Activated CD8-positive, alpha-beta memory T cell treated with anti-CD3 and anti-CD28 coated beads, Interleukin-2, amount 10 ng/mL, durations not matched to agents 7 days and 5 days (primary cell): ENCODE measurements around the gene PFKP. TPM values are rescaled to one million over a fixed set of nuclear protein-coding genes. Genes with fewer than 3 reads are reported as not detected.

Experiments used
- ATAC-seq: fragments of 150-1000 bp; cut with Tn5 transposase; one replicate; pipeline ENCODE4 v1.10.0; 2021; ENCODE audit warnings: moderate library complexity
- CTCF ChIA-PET: fragments of 350-600 bp; sonication (Branson Sonifier 250); formaldehyde crosslinking; loops from one replicate; lab custom pipeline; 2021; ENCODE audit warnings: antibody characterized with exemption; lab: Charles Lee
- DNase-seq: peaks from one replicate; pipeline ENCODE4 v3.0.0-alpha.2; 2020
- H3K27ac Mint-ChIP-seq: one replicate; pipeline ENCODE4 v1.8.0; 2021; ENCODE audit warnings: mild to moderate bottlenecking, mixed read lengths
- H3K27me3 Mint-ChIP-seq: one replicate; pipeline ENCODE4 v1.8.0; 2021; ENCODE audit warnings: mixed read lengths
- H3K36me3 Mint-ChIP-seq: one replicate; pipeline ENCODE4 v1.8.0; 2021; ENCODE audit warnings: mild to moderate bottlenecking, mixed read lengths
- H3K4me1 Mint-ChIP-seq: one replicate; pipeline ENCODE4 v1.8.0; 2021; ENCODE audit warnings: mixed read lengths
- H3K4me3 Mint-ChIP-seq: one replicate; pipeline ENCODE4 v1.8.0; 2021; ENCODE audit warnings: mild to moderate bottlenecking, moderate library complexity, mixed read lengths
- H3K9me3 Mint-ChIP-seq: one replicate; pipeline ENCODE4 v1.8.0; 2022; ENCODE audit warnings: low read depth, mixed read lengths
- total RNA-seq, 2 experiments: library from RNA; stranded (reverse); gene quantifications; one replicate each; pipeline ENCODE4 v1.2.3, GENCODE V29; 2021

PFKP gene
- total RNA-seq, 2 experiments from 2014 or later: 230 to 262 TPM

DNA sequence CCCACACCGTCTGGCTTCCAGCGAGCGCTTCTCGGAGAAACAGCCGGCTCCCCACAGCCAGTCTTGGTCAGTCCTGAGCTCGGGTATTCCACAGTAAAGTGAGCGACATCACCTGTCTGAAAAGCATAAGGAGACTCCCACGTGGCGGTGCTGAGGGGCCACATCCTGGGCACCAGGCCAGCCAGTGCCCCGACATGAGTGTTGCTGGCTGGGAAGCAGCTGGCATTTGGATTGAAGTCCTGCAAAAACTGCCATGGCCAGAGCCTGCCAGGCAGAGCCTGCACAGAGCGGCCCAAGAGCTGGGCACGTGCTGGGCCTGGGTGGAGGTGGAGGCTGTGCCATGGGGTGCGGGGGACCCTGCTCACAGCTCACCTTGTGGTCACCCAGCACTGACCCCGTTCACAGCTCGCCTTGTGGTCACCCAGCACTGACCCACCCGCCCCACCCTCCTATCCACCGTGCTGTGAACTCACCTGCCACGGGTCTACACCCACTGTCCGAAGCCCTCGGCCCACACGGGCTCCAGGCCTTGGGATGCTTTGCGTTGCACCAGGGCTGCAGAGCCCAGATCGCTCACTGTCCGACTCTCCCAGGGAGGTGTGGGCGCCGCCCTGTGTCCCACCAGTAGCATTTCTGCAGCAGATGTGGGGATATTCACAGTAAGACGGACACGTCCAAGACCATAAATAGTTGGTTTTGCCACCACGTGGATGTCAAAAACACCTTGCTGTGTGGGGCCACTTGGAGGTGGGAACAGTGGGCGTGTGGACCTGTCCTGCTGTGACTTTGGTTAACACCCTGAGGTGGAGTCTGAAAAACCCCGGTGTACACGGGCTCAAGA lies 56.4 kb downstream of the PFKP start:
- DNase-seq (no peak), ATAC-seq (no peak)
- peaks cover 33% of the 10 kb centered on the region for H3K36me3 Mint-ChIP-seq
- no peak overlapping the region for H3K27ac Mint-ChIP-seq
- no peak overlapping the region for H3K4me3 Mint-ChIP-seq
- no peaks in the 10 kb centered on the region for H3K9me3 Mint-ChIP-seq
- no peaks in the 10 kb centered on the region for H3K4me1 Mint-ChIP-seq
- CTCF ChIA-PET: no interaction called here
- H3K27me3 Mint-ChIP-seq: no peaks in the 10 kb centered on the region

DNA sequence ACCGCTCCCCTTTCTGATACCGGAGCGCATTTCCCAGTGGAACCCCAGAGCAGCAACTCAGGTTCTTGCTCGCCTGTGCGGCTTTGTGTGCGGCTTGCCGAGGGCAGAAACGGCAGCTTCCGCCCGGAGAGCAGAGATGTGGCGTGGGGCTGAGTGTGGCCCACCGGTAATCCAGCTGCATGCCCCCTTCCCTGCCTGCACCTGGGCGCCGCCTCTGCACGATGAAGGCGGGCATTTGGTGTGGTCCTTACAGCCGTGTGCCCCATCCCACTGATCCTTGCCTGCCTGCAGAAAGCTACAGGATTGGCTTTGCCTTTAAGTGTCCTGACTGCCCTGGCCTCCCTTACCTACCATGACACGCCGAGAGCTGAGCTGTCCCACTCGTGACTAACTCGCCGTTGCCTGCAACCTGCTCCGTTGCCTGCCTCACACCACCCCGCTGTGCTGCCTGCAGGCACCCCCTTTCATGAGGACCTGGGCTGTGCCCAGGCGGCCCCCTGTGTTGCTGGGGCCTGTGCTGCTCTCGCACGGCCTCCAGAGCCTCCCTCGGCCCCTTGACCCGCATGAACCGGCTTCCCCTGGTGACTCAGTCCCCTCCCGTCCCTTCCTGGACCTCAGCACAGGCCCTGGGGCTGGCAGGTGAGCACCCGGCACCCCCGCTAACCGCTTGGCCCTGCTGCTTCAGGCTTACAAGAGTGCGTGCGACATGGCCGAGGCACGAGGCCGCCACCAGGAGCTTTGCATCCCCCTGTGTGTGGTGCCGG lies 57.2 kb downstream of the PFKP start:
- Mint-ChIP-seq H3K4me3 (no peak overlapping the region), H3K27ac (no peak overlapping the region), H3K27me3 (no peaks in the 10 kb centered on the region), H3K36me3 (peaks cover 32% of the 10 kb centered on the region), H3K4me1 (no peaks in the 10 kb centered on the region), H3K9me3 (no peaks in the 10 kb centered on the region)
- ATAC-seq (no peak), DNase-seq (no peak)
- CTCF ChIA-PET: no interaction called here

DNA sequence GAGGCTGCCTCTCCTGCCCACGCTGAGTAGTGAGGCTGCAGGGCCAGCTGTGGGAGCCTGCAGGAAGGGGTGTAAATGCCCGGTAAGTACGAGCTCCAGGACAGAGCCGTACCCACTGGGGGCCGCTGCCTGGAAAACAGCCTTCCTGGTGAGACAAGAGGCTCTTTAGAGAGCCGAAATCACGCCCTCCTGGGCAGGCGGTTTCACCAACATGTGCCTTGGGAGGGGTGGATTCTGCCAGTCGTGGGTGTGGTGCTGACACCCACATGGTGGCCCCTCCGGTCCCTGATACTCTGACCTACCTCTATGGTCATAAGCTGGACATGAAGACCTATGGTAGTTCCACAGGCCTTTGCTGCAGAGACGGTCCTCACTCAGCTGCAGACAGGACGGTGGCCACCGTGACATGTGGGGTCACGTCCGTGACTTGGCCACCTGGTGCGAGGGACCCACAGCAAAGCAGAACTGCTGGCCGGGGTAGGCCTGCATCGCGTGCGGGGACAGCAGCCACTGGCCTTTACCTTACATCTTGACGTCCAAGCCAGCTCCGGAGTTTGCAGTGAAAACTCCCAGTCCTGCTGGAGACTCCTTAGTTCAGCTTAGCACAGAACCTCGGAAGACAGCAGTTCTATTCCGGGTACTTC lies 58.3 kb downstream of the PFKP start:
- CTCF ChIA-PET: no interaction called here
- no peaks in the 10 kb centered on the region for H3K27me3 Mint-ChIP-seq
- no peak overlapping the region for H3K27ac Mint-ChIP-seq
- no peaks in the 10 kb centered on the region for H3K4me1 Mint-ChIP-seq
- DNase-seq (no peak), ATAC-seq (no peak)
- H3K36me3 Mint-ChIP-seq: peaks cover 38% of the 10 kb centered on the region
- no peak overlapping the region for H3K4me3 Mint-ChIP-seq
- no peaks in the 10 kb centered on the region for H3K9me3 Mint-ChIP-seq

DNA sequence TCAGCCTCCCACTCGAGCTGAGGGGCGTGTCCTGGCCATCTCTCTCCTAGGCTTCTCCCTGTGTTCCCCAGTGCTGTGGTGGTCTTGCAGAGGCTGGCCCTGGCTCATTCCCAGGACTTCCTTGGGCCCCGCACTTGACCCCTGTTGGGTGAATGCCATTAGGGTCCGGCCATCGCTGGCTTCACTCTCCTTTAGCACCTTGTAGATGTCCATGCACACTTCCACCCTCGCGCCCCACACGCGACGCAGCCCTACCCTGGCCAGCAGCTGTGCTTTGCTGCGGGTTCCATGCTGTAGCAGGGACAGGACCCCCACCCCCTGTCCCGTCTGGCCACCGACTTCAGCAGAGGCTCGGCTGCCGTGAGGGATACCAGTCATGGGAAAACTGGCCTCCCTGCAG lies 58.9 kb downstream of the PFKP start:
- H3K27me3 Mint-ChIP-seq: no peaks in the 10 kb centered on the region
- CTCF ChIA-PET: no interaction called here
- no peak for DNase-seq
- H3K4me1 Mint-ChIP-seq: no peaks in the 10 kb centered on the region
- H3K27ac Mint-ChIP-seq: no peak overlapping the region
- no peak for ATAC-seq
- H3K36me3 Mint-ChIP-seq: peaks cover 37% of the 10 kb centered on the region
- no peaks in the 10 kb centered on the region for H3K9me3 Mint-ChIP-seq
- H3K4me3 Mint-ChIP-seq: no peak overlapping the region

DNA sequence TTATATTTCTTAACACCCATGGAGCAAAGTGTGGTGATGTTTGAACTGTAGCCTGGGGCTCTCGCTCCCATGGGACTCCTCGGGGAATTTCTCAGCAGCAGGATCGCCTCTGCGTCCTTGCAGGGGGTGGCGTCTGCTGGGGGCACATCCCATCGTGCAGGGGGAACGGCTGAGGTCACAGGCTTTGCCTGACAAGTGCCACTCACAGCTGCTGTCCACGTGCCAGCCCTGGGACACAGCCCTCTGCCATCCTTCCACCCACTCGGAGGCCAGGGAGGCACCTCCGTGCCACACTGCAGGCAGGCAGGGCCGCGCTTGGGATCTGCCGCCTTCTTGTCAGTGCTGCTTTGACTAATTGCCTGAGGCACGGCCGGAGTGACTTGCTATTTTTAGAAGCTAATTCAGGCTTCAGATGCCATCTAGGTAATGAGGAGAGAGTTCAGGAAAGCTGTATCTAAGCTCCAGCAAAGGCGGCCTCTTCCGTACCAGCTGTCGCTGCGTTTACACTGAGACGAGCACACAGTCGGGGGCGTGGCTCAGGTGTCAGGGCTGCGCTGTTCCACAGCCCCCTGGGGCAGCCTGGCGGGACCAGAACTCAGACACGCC lies 59.5 kb downstream of the PFKP start:
- CTCF ChIA-PET: no interaction called here
- Mint-ChIP-seq H3K27ac (no peak overlapping the region), H3K27me3 (no peaks in the 10 kb centered on the region), H3K4me1 (no peaks in the 10 kb centered on the region), H3K4me3 (no peak overlapping the region), H3K36me3 (peaks cover 40% of the 10 kb centered on the region), H3K9me3 (no peaks in the 10 kb centered on the region)
- ATAC-seq (no peak), DNase-seq (no peak)

DNA sequence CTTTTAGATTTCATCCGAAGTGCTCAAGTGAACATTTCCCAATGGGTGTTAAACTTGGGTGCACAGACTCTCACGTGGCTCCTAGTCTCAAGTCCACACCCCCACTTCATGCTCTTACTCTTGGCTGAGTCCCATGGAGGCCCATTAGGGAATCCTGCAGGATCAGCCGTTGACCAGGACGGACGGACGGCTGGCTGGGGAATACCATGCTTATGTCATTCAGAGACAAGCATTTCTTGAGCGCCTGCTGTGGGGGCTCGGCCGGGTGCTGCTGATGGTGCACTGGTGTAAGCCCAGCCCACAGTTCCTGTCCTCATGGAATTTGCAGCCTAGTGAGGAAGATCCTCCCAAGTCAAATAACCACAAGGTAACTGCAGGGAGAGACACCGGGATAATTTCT lies 60.6 kb downstream of the PFKP start:
- Mint-ChIP-seq H3K4me1 (peaks cover 2% of the 10 kb centered on the region), H3K36me3 (peaks cover 40% of the 10 kb centered on the region), H3K4me3 (no peak overlapping the region), H3K9me3 (no peaks in the 10 kb centered on the region), H3K27ac (peak overlapping the region; percentile 15), H3K27me3 (no peaks in the 10 kb centered on the region)
- ATAC-seq: no peak
- CTCF ChIA-PET: no interaction called here
- no peak for DNase-seq

DNA sequence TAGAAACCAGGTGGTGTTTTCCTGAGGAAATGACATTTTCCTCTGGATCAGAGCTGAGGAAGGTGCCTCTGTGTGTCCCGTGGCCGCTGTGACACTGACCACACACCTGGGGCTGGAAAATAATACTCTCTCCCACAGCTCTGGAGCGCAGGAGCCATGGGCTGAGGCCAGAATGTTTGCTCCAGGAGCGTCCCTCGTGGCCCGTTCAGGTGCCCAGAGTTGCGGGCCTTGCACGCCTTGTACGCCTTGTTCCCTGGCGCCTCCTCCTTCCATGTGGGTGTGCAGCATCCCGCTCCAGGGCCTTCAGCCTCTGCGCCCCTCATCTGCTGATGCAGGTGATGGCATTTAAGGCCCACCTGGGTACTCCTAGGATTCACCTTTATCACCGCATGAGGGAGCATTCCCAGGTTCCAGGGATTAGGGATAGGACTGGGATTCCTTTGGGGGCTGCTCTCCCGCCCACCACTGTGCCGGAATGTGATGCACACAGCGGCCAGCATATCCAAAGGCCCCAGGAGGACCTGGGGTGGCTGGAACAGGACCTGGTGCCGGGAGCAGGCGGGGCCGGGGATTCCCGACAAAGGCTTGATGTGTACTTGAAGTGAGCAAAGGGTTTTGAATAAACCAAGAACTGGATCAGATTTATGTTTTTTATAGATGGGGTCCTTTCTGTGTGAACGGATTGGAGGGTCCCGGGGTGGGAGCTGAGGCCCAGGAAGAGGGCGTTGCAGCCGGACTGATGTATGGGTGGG lies 61.2 kb downstream of the PFKP start:
- no peak for DNase-seq
- Mint-ChIP-seq H3K27me3 (no peaks in the 10 kb centered on the region), H3K4me3 (no peak overlapping the region), H3K27ac (peak overlapping the region; percentile 15), H3K36me3 (peaks cover 39% of the 10 kb centered on the region), H3K4me1 (peaks cover 2% of the 10 kb centered on the region), H3K9me3 (no peaks in the 10 kb centered on the region)
- CTCF ChIA-PET: no interaction called here
- ATAC-seq: no peak

DNA sequence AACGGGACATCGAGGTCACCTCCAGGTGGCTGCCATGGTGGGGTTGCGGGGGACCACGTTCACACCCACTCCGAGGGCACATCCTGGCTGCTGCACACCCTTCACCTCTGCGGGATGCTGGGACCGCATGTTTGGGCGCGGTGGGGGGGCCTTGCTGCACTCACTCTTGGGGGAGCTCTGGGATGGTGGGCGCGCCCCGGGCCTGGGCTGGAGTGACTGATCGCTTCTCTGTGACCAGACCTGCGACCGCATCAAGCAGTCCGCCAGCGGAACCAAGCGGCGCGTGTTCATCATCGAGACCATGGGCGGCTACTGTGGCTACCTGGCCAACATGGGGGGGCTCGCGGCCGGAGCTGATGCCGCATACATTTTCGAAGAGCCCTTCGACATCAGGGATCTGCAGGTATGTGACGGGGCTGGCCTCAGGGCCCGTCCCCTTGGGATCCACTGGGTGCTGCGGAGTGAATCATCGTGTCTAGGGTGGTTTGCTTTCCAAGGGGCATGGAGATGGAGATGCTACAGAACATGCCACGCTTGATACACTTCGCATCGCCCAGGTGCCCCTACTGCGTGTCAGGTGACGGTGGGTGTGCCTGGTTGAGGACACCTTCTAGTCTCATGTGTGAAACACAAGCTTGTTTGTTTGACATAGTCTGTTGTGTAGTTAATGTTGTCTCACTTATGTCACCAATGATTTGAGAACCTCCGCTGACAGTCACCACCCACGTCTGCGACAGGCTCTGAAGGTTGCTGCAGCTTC lies 62.4 kb downstream of the PFKP start:
- ATAC-seq (no peak), DNase-seq (no peak)
- Mint-ChIP-seq H3K9me3 (no peaks in the 10 kb centered on the region), H3K36me3 (peaks cover 48% of the 10 kb centered on the region), H3K4me3 (no peak overlapping the region), H3K27me3 (no peaks in the 10 kb centered on the region), H3K4me1 (peaks cover 2% of the 10 kb centered on the region), H3K27ac (no peak overlapping the region)
- CTCF ChIA-PET: no interaction called here

DNA sequence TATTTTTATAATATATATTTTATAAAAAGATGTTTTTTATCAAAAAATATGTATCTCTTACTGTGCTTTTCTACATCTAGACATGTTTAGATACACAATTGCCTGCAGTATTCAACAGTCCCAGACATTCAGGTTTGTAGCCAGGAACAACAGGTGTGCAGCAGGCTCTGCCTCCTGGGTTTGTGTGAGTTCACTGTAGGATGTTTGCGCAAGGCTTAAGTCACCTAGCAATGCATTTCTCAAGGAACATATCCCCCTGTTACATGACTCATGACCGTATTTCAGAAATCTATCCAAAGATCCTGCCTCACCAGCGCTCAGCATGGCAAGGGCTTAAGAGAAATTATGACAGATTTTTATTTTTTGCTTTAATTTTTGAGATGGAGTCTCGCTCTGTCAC lies 63.8 kb downstream of the PFKP start:
- CTCF ChIA-PET: no interaction called here
- Mint-ChIP-seq H3K4me3 (no peak overlapping the region), H3K27ac (no peak overlapping the region), H3K27me3 (no peaks in the 10 kb centered on the region), H3K4me1 (peaks cover 2% of the 10 kb centered on the region), H3K9me3 (no peaks in the 10 kb centered on the region), H3K36me3 (peaks cover 49% of the 10 kb centered on the region)
- ATAC-seq (no peak), DNase-seq (no peak)

DNA sequence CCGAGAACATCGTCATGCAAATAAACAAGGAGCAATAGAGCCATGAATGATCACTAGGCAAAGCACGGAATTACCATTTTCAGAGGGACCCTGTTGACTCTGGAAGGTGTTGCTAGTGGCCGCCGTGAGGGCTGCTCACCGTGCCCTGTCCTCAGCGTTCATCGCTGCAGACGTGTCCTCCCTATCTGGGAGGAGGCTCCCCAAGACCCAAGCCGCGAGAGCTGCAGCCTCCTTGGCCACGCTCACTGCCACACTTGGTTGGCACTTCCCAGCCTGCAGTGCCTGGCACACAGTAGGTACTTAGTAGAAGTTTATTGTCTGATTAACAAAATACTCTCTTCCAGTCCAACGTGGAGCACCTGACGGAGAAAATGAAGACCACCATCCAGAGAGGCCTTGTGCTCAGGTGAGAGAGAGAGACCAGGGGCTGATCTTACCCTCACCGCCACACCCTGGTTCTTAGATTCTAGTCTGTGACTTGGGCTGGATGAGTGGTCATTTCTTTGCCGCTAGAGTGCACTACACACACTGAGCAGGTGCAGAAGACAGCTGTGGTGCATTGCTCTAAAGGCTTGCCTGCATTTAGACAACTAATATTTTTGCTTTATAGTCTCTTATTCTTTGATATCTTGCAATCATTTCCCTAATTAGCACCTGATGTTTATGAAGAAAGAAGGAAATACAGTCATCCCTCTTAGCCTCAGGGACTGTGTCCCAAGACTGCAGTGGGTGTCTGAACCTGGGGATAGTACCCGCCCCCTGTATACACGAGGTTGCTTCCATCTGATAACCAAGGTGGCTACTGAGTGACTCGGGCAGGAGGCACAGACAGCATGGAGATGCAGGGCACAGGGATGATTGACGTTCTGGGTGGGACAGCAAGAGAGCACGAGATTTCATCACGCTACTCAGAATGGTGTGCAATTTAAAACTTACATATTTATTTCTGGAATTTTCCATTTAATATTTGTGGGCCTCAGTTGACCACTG lies 65.0 kb downstream of the PFKP start:
- H3K27ac Mint-ChIP-seq: no peak overlapping the region
- DNase-seq (no peak), ATAC-seq (no peak)
- peaks cover 2% of the 10 kb centered on the region for H3K4me1 Mint-ChIP-seq
- H3K36me3 Mint-ChIP-seq: peaks cover 55% of the 10 kb centered on the region
- no peak overlapping the region for H3K4me3 Mint-ChIP-seq
- no peaks in the 10 kb centered on the region for H3K27me3 Mint-ChIP-seq
- H3K9me3 Mint-ChIP-seq: no peaks in the 10 kb centered on the region
- CTCF ChIA-PET: no interaction called here

DNA sequence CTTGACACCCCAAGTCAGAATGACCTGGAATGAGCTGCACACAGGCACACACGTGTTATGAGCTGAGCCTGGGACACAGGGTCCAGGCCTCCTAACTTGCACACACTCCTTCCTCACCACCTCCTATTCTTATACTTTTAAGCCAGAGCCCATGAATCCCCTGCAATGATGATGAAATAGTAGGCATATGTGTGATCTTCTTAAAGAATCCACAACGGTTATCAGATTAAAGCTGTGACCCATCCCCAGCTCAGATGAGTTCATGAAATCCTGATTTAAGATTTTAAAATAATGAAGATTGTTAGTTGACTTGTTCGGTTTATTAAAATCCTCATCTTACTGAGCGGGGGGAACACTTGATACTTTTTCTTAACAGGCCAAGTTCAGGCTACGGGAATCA lies 66.6 kb downstream of the PFKP start:
- ATAC-seq (no peak), DNase-seq (no peak)
- H3K27me3 Mint-ChIP-seq: no peaks in the 10 kb centered on the region
- CTCF ChIA-PET: no interaction called here
- no peak overlapping the region for H3K4me3 Mint-ChIP-seq
- no peaks in the 10 kb centered on the region for H3K9me3 Mint-ChIP-seq
- peaks cover 62% of the 10 kb centered on the region for H3K36me3 Mint-ChIP-seq
- peaks cover 2% of the 10 kb centered on the region for H3K4me1 Mint-ChIP-seq
- H3K27ac Mint-ChIP-seq: no peak overlapping the region
